Common myeloid progenitor, CD34-positive (primary cell): ENCODE measurements around the gene CT47C1.
A peak's percentile ranks its signal among the peaks of the same experiment; 100 is the strongest.

Experiments
- CTCF ChIA-PET: fragments of 350-600 bp; sonication (Branson Sonifier 250); formaldehyde crosslinking; loops from one replicate; lab custom pipeline; 2021; ENCODE audit warnings: antibody characterized with exemption; lab: Charles Lee
- POLR2A ChIA-PET: fragments of 350-600 bp; sonication (Branson Sonifier 250); formaldehyde crosslinking; loops from one replicate; lab custom pipeline; 2021; ENCODE audit warnings: antibody characterized with exemption; lab: Charles Lee
- DNase-seq, 3 donors: peaks; one replicate each; pipeline versions ENCODE4 v3.0.0 to v3.0.0-alpha.2; 2013
- H3K27ac ChIP-seq, 2 experiments: 1 replicate in 1 of 2; 2 replicates in 1 of 2; pipeline ENCODE4 v1.7.0; 2013; ENCODE audit warnings: inconsistent platforms in 2 of 2, low read length in 2 of 2, mild to moderate bottlenecking in 2 of 2, low read depth in 1 of 2, moderate library complexity in 1 of 2; ENCODE audit not compliant: severe bottlenecking in 2 of 2, insufficient read depth in 1 of 2, poor library complexity in 1 of 2
- H3K27me3 ChIP-seq, 5 experiments: replicated peaks in 2 of 5; 1 replicate in 3 of 5; 2 replicates in 2 of 5; pipeline versions ENCODE4 v1.6.1 to v1.7.0; 2013; ENCODE audit warnings: low read length in 4 of 5, mild to moderate bottlenecking in 2 of 5, moderate library complexity in 2 of 5, inconsistent platforms in 1 of 5; ENCODE audit not compliant: insufficient read depth in 5 of 5, control insufficient read depth in 4 of 5
- H3K36me3 ChIP-seq, 4 experiments: 1 replicate in 2 of 4; 2 replicates in 2 of 4; pipeline versions ENCODE4 v1.6.1 to v1.7.0; 2013; ENCODE audit warnings: low read length in 3 of 4, control low read depth in 1 of 4, mild to moderate bottlenecking in 1 of 4; ENCODE audit not compliant: control insufficient read depth in 4 of 4, insufficient read depth in 4 of 4
- H3K4me1 ChIP-seq, 4 experiments: 1 replicate in 3 of 4; 2 replicates in 1 of 4; pipeline versions ENCODE4 v1.6.1 to v1.7.1; 2013; ENCODE audit warnings: low read length in 3 of 4, mild to moderate bottlenecking in 3 of 4, control low read depth in 1 of 4, inconsistent platforms in 1 of 4, moderate library complexity in 1 of 4; ENCODE audit not compliant: control insufficient read depth in 4 of 4, insufficient read depth in 4 of 4; ENCODE audit errors: control extremely low read depth in 1 of 4
- H3K4me3 ChIP-seq, 7 experiments: 1 replicate in 4 of 7; 2 replicates in 3 of 7; pipeline versions ENCODE4 v1.5.1 to v1.7.0; 2013; ENCODE audit warnings: mild to moderate bottlenecking in 7 of 7, low read length in 6 of 7, moderate library complexity in 6 of 7, inconsistent platforms in 2 of 7, low read depth in 2 of 7, control low read depth in 1 of 7; ENCODE audit not compliant: insufficient read depth in 4 of 7, control insufficient read depth in 1 of 7; ENCODE audit errors: extremely low read depth in 1 of 7
- H3K9me3 ChIP-seq, 5 experiments: 1 replicate in 4 of 5; 2 replicates in 1 of 5; pipeline versions ENCODE4 v1.6.1 to v1.7.1; 2013; ENCODE audit warnings: low read length in 4 of 5, mild to moderate bottlenecking in 2 of 5, inconsistent platforms in 1 of 5, low read depth in 1 of 5, moderate library complexity in 1 of 5; ENCODE audit not compliant: control insufficient read depth in 4 of 5, insufficient read depth in 2 of 5; ENCODE audit errors: control extremely low read depth in 1 of 5
- WGBS: methylation state at CpG from one replicate; pipeline ENCODE4 v1.1.5; 2013; ENCODE audit not compliant: insufficient coverage; 5-methylcytosine and 5-hydroxymethylcytosine counted together

CT47C1 gene

DNA sequence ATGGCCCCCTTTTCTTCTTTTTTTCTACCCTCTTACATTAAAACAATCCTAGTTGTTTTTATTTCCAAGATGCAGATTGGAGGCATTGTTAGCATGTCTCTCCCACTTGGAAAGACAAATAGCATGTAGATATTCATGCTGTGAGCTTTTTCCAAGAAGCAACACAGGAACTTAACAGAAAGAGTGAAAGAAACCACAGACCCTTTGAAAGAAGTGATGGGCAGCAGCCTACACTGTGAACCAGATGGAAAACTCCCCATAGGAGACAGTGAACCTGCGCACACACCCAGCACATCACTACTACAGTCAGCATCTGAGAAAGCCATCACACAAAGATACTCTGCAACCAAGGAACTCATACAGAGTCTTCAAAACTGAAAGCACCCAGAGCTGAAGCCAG lies 17.8 kb downstream of the CT47C1 start:
- WGBS: no CpG with 5 or more reads among the region's 1 CpG
- ChIA-PET POLR2A (no interaction called here), CTCF (no interaction called here)
- DNase-seq: no peak
- Histone ChIP-seq H3K27ac (no peak overlapping the region), H3K27me3 (peaks cover 0 to 10% (median 0%) of the 10 kb centered on the region in 5 experiments), H3K4me1 (no peaks in the 10 kb centered on the region), H3K9me3 (no peaks in the 10 kb centered on the region), H3K36me3 (no peaks in the 10 kb centered on the region), H3K4me3 (no peak overlapping the region)

GRCh38 chrX:119093991-119094735 lies 21.4 kb downstream of the CT47C1 start:
- no peak for DNase-seq
- H3K27ac ChIP-seq: no peak overlapping the region
- ChIA-PET CTCF (no interaction called here), POLR2A (no interaction called here)
- no peaks in the 10 kb centered on the region for H3K9me3 ChIP-seq
- H3K4me1 ChIP-seq: peaks cover 0 to 3% (median 0%) of the 10 kb centered on the region in 4 experiments
- peaks cover 0 to 3% (median 0%) of the 10 kb centered on the region in 5 experiments for H3K27me3 ChIP-seq
- WGBS: 91% methylated on average over 4 of the region's 7 CpGs
- H3K36me3 ChIP-seq: no peaks in the 10 kb centered on the region
- no peak overlapping the region for H3K4me3 ChIP-seq

DNA sequence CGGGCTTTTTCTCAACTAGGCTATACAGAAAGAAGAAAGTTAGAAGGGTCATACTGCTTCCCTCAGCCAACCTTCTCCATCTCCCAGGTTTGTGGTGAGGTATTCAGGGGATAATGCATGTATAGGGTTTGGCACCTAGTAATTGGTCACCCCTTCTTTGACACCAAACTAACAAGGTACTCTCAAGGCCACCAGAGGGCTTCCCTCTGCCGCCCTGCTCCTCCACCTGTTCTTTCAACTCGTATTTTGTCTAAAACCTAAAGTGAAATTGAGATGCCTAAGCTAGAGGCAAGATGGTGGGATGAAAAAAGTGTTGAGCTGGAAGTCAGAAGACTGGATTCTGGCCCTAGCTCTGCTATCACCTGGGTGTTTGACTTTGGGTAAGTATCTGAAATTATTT lies 22.0 kb downstream of the CT47C1 start:
- Histone ChIP-seq H3K27ac (no peak overlapping the region), H3K4me3 (no peak overlapping the region), H3K27me3 (no peaks in the 10 kb centered on the region), H3K9me3 (no peaks in the 10 kb centered on the region), H3K4me1 (peaks cover 0 to 3% (median 0%) of the 10 kb centered on the region in 4 experiments), H3K36me3 (no peaks in the 10 kb centered on the region)
- DNase-seq: no peak
- 100% methylated on average over 1 of the region's 3 CpGs for WGBS
- ChIA-PET POLR2A (no interaction called here), CTCF (no interaction called here)

- Histone ChIP-seq H3K9me3 (no peaks in the 10 kb centered on the region), H3K36me3 (no peaks in the 10 kb centered on the region), H3K27ac (no peak overlapping the region), H3K4me1 (peaks cover 0 to 3% (median 0%) of the 10 kb centered on the region in 4 experiments), H3K27me3 (no peaks in the 10 kb centered on the region), H3K4me3 (no peak overlapping the region)
- POLR2A ChIA-PET: no interaction called here
- no peak for DNase-seq
- CTCF ChIA-PET: interaction anchor here (0.8 to 1.0 kb wide), 2 partner anchors 23 to 29 kb away, joined by 3 read pairs; no protein-coding TSS in a partner anchor
Measured at GRCh38 chrX:119095936-119096335, 23.1 kb downstream of the CT47C1 start.

- H3K36me3 ChIP-seq: no peaks in the 10 kb centered on the region
- peaks cover 0 to 1% (median 0%) of the 10 kb centered on the region in 5 experiments for H3K9me3 ChIP-seq
- no peak for DNase-seq
- ChIA-PET CTCF (interaction anchor here (0.9 to 1.3 kb wide), 3 partner anchors 17 to 32 kb away, joined by 3 read pairs; no protein-coding TSS in a partner anchor), POLR2A (no interaction called here)
- WGBS: no CpG with 5 or more reads among the region's 1 CpG
- peaks cover 0 to 3% (median 0%) of the 10 kb centered on the region in 4 experiments for H3K4me1 ChIP-seq
- peaks cover 0 to 3% (median 0%) of the 10 kb centered on the region in 5 experiments for H3K27me3 ChIP-seq
- no peak overlapping the region for H3K27ac ChIP-seq
- no peak overlapping the region for H3K4me3 ChIP-seq
Measured at GRCh38 chrX:119101168-119101567, 28.4 kb downstream of the CT47C1 start.

- no peaks in the 10 kb centered on the region for H3K4me1 ChIP-seq
- POLR2A ChIA-PET: no interaction called here
- CTCF ChIA-PET: no interaction called here
Measured at GRCh38 chrX:119105826-119106225, 33.0 kb downstream of the CT47C1 start.

GRCh38 chrX:119107206-119107605 lies 34.4 kb downstream of the CT47C1 start:
- CTCF ChIA-PET: interaction anchor here (1.6 kb wide), 1 partner anchor 10 kb away, joined by 6 read pairs; no protein-coding TSS in a partner anchor
- peak in 2 of 3 donors; percentile 7 for DNase-seq

More at GRCh38 chrX:119105826-119106225, 33.0 kb downstream of the CT47C1 start:
- H3K27me3 ChIP-seq: peaks cover 0 to 3% (median 0%) of the 10 kb centered on the region in 5 experiments
- no peak overlapping the region for H3K27ac ChIP-seq
- peaks cover 0 to 1% (median 0%) of the 10 kb centered on the region in 5 experiments for H3K9me3 ChIP-seq
- H3K36me3 ChIP-seq: no peaks in the 10 kb centered on the region
- no peak for DNase-seq
- no peak overlapping the region for H3K4me3 ChIP-seq

More at GRCh38 chrX:119107206-119107605, 34.4 kb downstream of the CT47C1 start:
- POLR2A ChIA-PET: no interaction called here
- no peaks in the 10 kb centered on the region for H3K36me3 ChIP-seq
- H3K27me3 ChIP-seq: peaks cover 0 to 3% (median 0%) of the 10 kb centered on the region in 5 experiments
- H3K4me3 ChIP-seq: no peak overlapping the region
- H3K27ac ChIP-seq: no peak overlapping the region
- H3K4me1 ChIP-seq: no peaks in the 10 kb centered on the region
- peaks cover 0 to 1% (median 0%) of the 10 kb centered on the region in 5 experiments for H3K9me3 ChIP-seq
